Cardiac muscle cell (in vitro differentiated cells and primary cell): ENCODE results near the gene COL25A1. TPM values are rescaled to one million over a fixed set of nuclear protein-coding genes. Genes with fewer than 3 reads are reported as not detected.

Source experiments
- DNase-seq, 2 donors: peaks; one replicate each; pipeline versions ENCODE4 v3.0.0 to v3.0.0-alpha.2; 2010 to 2017; ENCODE audit warnings: low read depth in 1 of 2, low spot score in 1 of 2
- H3K27ac ChIP-seq: fragments of 200-600 bp; sonication (generic); 2 replicates; pipeline ENCODE4 v1.5.1; 2016
- H3K27me3 ChIP-seq: fragments of 200-600 bp; sonication (generic); 2 replicates; pipeline ENCODE4 v1.6.0; 2016; ENCODE audit warnings: control low read depth
- H3K36me3 ChIP-seq: fragments of 200-600 bp; sonication (generic); 2 replicates; pipeline ENCODE4 v1.5.1; 2016; ENCODE audit warnings: control low read depth
- H3K4me1 ChIP-seq: fragments of 200-600 bp; sonication (generic); 2 replicates; pipeline ENCODE4 v1.8.1; 2017; ENCODE audit warnings: low read depth, mild to moderate bottlenecking, mixed run types
- H3K4me3 ChIP-seq: fragments of 200-600 bp; sonication (generic); 2 replicates; pipeline ENCODE4 v1.5.1; 2016; ENCODE audit warnings: mild to moderate bottlenecking
- H3K9me3 ChIP-seq: fragments of 200-600 bp; sonication (generic); 2 replicates; pipeline ENCODE4 v1.5.1; 2017; ENCODE audit warnings: low read depth, mild to moderate bottlenecking, control low read depth
- CTCF ChIP-seq: IDR thresholded peaks from 2 replicates; pipeline ENCODE4 v1.5.1; 2012; ENCODE audit warnings: low read depth, mild to moderate bottlenecking, low read length
- polyA plus RNA-seq: library from polyadenylated mRNA; unstranded; fragments of >200 nt; fragmentation: Nextera tagmentation; extraction: Ambion mirVana; gene quantifications from 2 replicates; pipeline ENCODE4 v1.2.1, GENCODE V29; 2016
- total RNA-seq: library from RNA; depleted of rRNA; stranded (reverse); fragments of >200 nt; gene quantifications from 2 replicates; pipeline ENCODE4 v1.2.3, GENCODE V29; 2016

The COL25A1 gene
- total and polyA plus RNA-seq, 2 experiments from 2014 or later, result 3.5 to 8.4 TPM

- Histone ChIP-seq H3K27ac (no peak overlapping the region), H3K36me3 (no peaks in the 10 kb centered on the region), H3K27me3 (no peaks in the 10 kb centered on the region), H3K4me3 (no peak overlapping the region), H3K4me1 (no peaks in the 10 kb centered on the region), H3K9me3 (no peaks in the 10 kb centered on the region)
- no peak for TF ChIP-seq CTCF
- no peak for DNase-seq
These were observed 23.2 kb upstream of the COL25A1 start for GRCh38 chr4:109325698-109326097.

DNA sequence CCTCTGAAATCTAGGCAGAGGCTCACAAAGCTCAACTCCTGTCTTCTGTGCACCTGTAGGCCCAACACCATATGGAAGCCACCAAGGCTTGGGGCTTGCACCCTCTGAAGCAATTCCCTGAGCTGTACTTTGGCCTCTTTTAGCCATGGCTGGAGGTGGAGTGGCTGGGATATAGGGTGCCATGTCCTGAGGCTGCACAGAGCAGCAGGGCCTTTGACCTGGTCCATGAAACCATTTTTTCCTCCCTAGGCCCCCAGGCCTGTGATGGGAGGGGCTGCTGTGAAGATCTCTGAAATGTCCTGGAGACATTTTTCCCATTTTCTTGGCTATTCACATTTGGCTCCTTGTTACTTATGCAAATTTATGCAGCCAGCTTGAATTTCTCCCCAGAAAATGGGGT, 20.9 kb upstream of the COL25A1 start:
- H3K4me1 ChIP-seq, result no peaks in the 10 kb centered on the region
- no peaks in the 10 kb centered on the region for H3K36me3 ChIP-seq
- no peak overlapping the region for H3K27ac ChIP-seq
- no peak overlapping the region for H3K4me3 ChIP-seq
- TF ChIP-seq CTCF, result no peak
- H3K27me3 ChIP-seq, result no peaks in the 10 kb centered on the region
- H3K9me3 ChIP-seq, result no peaks in the 10 kb centered on the region
- DNase-seq, result no peak

GRCh38 chr4:109321232-109321631, 18.8 kb upstream of the COL25A1 start:
- no peaks in the 10 kb centered on the region for H3K36me3 ChIP-seq
- no peak overlapping the region for H3K4me3 ChIP-seq
- H3K4me1 ChIP-seq, result no peaks in the 10 kb centered on the region
- H3K27me3 ChIP-seq, result no peaks in the 10 kb centered on the region
- DNase-seq, result no peak
- no peak for TF ChIP-seq CTCF
- no peaks in the 10 kb centered on the region for H3K9me3 ChIP-seq
- H3K27ac ChIP-seq, result no peak overlapping the region

- no peaks in the 10 kb centered on the region for H3K9me3 ChIP-seq
- H3K4me1 ChIP-seq, result no peaks in the 10 kb centered on the region
- H3K27me3 ChIP-seq, result no peaks in the 10 kb centered on the region
- no peaks in the 10 kb centered on the region for H3K36me3 ChIP-seq
- H3K27ac ChIP-seq, result no peak overlapping the region
- TF ChIP-seq CTCF, result no peak
- H3K4me3 ChIP-seq, result no peak overlapping the region
- no peak for DNase-seq
These were observed 17.2 kb upstream of the COL25A1 start for GRCh38 chr4:109319684-109320083.

DNA sequence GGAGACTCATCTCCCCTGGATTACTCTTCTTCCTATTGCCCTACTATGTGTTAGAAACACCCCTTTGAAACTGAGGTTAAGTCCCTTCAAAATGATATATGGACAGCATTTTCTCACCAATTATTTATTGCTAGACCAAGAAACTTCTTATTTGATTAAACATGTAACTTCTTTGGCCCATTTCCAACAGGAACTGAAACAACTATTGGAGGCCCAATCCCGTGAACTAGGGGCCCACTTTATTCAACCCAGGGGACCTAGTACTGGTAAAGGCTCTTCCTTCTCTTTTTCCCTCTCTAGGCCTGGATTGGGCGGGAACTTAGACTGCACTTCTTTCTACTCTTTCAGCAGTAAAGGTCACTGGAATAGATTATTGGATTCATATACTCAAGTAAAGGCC, 16.7 kb upstream of the COL25A1 start:
- no peaks in the 10 kb centered on the region for H3K9me3 ChIP-seq
- TF ChIP-seq CTCF, result no peak
- H3K27me3 ChIP-seq, result no peaks in the 10 kb centered on the region
- DNase-seq, result no peak
- H3K27ac ChIP-seq, result no peak overlapping the region
- no peaks in the 10 kb centered on the region for H3K4me1 ChIP-seq
- H3K4me3 ChIP-seq, result no peak overlapping the region
- H3K36me3 ChIP-seq, result no peaks in the 10 kb centered on the region

- H3K4me3 ChIP-seq, result no peak overlapping the region
- H3K27me3 ChIP-seq, result no peaks in the 10 kb centered on the region
- H3K4me1 ChIP-seq, result no peaks in the 10 kb centered on the region
- H3K9me3 ChIP-seq, result no peaks in the 10 kb centered on the region
- peak in 1 of 2 donors; percentile 11 for DNase-seq
- H3K36me3 ChIP-seq, result no peaks in the 10 kb centered on the region
- H3K27ac ChIP-seq, result no peak overlapping the region
- no peak for TF ChIP-seq CTCF
These were observed 13.4 kb upstream of the COL25A1 start for GRCh38 chr4:109315818-109316217.
